HG03196 (cell line): ENCODE data around the gene MCRIP2.

Experiments used
- ATAC-seq: cut with Tn5 transposase; IDR thresholded peaks from one replicate; pipeline ENCODE4 v1.9.1; 2021; ENCODE audit not compliant: unreplicated experiment

Gene MCRIP2

DNA sequence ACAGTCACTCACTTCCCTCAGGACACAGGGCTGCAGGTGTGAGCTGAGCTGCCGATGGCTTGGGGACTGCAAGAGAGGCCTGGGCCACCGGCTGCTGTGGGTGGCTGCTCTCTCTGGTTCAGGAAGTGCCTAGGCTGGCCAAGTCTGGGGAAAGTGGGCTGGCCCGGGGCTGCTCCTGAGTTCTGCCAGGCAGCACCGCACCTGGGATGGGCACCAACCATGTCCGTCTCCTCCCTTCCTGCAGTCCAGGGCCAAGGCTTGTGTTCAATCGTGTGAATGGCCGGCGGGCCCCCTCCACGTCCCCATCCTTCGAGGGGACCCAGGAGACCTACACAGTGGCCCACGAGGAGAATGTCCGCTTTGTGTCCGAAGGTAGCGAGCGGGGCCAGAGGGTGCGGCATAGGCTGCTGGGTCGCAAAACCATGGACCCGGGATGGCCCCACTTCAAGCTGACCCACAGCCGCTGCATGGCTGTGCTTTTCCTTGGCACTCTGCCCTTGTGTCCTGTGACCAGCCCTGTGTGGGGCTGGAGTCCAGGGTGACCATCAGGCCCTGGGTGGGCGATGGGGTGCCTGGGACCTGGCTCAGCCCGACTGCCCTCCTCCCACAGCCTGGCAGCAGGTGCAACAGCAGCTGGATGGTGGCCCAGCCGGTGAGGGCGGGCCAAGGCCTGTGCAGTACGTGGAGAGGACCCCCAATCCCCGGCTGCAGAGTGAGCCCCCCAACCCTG, 5.7 kb downstream of the MCRIP2 start:
- ATAC-seq: no peak

DNA sequence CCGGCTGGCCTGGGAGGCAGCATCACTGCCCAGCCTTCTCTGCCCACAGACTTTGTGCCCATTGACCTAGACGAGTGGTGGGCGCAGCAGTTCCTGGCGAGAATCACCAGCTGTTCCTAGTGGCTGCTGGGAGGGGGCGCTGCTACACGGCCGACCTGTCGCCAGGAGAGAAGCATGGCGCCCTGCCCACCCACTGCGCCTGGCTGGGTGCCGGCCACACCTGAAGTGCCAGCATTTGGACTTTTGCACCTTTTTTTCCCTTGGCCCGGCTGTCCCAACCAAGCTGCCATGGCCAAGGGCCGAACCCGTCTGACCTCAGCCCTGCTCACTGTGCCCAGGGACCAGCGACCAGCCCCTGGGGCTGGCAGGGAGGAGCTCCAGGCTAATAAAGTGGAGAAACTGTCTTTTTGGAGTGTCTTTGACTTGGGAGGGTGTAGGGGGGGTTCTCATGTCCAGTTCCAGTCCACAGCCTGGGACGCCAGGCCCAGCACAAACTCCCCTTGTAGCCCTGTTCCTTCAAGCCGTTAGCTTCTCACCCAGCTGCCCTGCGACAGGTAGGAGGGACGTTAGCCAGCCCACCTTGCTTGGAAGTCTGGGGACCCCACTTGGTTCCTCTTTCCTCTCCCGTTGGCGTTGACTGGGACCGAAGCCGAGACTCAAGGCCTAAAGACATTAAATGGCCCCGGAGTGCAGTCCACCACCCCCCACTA, 6.6 kb downstream of the MCRIP2 start:
- ATAC-seq: no peak

DNA sequence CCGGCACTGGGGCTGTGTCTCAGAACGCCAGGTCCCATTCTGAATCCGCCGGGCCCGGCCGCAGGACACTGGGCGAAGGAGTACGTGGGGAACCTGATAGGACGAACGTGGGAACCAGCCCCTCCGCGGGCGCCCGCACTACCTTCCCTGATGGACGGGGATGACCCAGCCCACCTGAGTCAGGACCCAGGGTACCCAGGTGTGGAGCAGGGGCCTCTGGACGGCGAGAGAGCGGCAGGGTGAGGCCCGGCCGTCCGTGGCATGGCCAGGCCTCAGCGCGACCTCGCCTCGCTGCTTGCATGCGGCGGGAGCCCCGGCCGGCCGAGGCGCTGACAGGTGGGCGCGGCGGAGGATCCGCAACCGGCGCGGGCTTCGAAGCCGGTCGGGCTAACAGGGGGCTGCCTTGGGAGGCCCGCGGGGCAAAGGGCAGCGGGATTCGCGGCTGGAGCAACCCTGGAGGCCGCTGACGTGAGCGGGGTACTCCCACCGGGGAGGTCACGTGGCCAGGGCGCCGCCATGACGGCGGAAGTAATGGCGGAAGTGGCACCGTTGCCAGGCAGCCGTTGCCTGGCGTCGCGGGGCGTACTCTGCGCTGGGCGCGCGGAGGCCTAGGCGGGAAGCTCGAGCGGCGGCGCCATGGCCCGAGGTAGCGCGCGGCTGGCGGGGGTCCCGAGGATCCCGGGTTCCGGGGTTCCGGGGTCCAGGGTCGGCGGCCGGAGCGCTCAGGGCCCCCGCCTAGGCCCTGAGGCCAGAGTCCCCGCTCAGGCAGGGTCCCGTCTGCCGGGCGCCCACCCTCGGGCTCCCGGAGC, 7.4 kb downstream of the MCRIP2 start, which contains the start of gene WDR90:
Gene WDR90 (plus strand): TSS at position 585 of the 809 bp plus-strand sequence. CDS start 52 bp downstream, at position 637.
- peak; percentile 58 for ATAC-seq

DNA sequence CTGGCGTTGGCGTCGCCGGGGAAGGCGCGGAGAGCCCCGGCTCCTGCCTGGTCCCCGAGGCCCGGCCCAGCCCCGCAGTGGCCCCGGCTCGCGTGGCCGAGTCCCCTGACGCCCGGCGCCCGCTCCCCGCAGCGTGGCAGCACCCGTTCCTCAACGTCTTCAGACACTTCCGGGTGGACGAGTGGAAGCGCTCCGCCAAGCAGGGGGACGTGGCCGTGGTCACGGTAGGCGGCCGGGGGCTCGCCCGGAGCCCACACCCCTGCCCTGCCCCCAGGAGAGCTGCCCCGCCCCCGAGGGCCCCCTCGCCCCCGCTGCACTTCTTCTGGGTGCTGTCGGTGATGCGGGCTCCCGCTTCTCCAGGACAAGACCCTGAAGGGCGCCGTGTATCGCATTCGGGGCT, 8.0 kb downstream of the MCRIP2 start:
- ATAC-seq: no peak

DNA sequence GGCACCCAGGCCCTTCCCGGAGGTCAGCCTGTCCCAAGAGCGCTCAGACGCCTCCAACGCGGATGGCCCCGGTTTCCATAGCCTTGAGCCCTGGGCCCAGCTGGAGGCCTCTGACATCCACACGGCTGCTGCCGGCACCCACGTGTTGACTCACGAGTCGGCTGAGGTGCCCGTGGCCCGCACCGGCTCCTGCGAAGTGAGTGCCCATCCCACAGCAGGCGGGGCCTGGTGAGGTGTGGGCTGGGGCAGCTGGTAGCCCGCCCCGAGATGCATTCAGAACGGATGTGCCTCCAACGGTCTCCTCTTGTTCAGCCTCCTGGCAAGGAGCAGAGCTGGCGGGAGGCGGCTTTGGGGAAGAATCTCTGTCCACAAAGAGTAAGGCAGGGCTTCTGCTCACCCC, 10.2 kb downstream of the MCRIP2 start:
- no peak for ATAC-seq

DNA sequence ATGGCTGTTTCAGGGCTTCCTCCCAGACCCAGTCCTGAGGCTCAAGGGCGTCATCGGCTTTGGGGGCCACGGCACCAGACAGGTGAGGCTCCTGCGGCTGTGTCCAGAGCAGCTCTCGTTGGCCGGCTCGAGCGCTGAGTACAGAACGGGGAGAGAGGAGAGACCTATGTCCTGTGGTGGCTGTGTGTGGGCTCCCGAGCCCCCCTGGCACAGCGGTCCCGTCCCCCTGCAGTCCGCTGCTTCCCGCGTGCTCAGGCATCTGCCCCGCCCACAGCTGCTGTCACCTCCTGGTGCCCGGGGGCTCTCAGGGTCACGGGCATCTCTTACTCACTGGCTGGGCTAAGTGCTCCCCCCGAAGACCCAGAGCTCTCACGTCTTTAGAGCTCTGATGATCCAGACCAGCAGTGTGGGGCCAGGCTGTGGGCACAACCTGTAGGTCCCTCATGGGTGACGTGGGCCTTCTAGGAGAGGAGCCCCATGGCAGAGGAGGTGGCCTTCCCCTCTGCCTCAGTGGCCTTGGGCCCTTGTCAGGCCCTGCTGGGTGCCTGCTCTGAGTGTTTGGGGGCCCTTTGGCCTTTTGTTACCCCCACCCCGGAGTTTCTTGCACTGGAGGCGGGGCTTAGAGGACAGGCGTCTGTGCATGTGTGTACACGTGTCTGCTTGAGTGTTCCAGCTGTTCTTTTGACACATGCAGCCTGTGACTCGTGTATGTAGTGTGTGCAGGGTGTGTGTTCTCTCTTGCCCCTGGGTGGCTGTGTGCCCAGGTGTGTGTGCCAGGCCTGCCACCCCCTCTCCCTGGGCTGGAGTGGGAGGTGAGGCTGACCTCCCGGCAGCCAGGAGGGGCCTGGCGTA, 11.1 kb downstream of the MCRIP2 start:
- ATAC-seq: no peak

DNA sequence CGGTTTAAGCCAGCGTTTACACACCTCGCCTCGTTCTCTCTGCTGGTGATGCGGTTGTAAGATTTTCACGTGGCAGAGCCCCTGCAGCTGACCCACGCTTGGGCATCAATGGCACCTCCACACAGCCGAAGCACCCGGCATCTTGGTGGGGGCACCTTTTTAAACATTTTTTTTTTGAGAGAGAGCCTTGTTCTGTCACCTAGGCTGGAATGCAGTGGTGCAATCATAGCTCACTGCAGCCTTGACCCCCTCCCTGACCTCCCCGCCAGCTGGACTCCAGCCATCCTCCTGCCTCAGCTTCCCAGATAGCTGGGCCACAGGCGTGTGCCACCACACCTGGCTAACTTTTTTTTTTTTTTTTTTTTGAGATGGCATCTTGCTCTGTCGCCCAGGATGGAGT, 12.4 kb downstream of the MCRIP2 start:
- ATAC-seq: no peak

DNA sequence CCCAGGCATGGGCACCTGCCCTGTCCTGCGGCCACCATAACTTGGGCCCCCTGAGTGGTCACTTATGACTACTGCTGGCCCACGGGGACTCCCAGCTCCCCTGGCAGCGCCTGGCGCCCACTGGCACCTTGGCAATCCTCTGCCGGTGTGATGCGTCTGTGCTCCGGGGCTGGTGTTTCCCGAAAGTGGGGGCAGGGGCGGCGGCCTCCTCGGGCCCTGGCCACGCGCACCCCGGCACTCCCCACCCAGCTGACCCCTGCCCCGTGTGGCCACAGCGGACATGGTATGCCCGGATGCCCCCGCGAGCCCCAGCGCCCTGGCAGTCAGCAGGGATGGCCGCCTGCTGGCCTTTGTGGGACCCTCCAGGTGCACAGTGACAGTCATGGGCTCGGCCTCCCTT, 15.9 kb downstream of the MCRIP2 start:
- ATAC-seq: no peak

DNA sequence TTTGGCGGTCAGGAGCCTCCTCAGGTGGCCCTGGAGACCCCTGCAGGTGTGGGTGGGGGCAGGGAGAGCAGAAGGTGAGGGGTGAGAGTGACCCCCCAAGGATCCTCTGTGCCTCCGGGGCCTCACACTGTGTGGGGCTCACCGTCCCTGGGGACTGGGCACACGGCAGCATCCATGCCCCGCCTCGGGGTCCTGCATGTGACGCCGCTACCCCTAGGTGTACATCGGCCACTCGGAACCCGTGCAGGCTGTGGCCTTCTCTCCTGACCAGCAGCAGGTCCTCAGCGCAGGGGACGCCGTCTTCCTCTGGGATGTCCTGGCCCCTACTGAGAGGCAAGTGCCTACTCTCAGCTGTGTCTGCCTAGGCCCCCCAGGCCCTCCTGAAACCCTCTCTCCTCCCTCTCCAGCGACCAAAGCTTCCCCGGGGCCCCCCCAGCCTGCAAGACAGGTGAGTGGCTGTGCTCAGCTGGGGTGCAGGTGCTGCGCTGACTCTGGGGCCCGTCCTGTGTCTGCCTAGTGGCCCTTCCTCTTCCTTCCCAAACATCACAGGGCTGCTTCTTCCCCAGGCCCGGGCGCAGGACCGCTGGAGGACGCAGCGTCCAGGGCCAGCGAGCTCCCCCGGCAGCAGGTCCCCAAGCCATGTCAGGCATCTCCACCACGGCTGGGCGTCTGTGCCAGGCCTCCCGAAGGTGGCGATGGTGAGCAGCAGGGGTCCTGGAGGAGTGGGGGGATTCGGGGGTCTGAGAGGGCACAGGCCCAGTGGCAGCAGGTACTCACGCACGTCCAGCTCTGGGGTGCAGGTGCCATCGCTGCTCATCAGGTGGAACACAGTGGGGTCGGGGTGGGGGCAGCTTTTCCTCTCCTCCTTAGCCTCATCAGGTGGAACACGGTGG, 17.3 kb downstream of the MCRIP2 start:
- ATAC-seq: no peak

DNA sequence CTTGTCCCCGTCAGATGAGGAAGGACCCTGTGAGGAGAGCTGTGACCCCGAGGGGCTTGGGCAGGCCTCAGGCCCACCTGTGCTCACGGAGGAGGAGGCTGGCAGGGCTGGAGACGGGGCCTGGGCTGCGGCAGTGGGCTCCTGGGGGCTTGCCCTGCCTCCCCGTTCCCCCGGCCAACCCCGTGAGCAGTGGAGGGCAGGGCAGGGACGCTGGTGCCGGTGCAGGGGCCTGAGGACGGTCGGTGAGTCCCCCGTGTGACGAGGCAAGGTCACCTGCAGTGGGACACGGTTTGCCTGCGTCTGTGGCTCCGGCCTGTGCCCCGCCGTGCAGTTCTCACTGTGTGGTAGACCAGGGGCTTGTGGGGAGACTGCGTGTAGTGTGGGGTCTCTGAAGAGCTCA, 18.0 kb downstream of the MCRIP2 start:
- no peak for ATAC-seq

DNA sequence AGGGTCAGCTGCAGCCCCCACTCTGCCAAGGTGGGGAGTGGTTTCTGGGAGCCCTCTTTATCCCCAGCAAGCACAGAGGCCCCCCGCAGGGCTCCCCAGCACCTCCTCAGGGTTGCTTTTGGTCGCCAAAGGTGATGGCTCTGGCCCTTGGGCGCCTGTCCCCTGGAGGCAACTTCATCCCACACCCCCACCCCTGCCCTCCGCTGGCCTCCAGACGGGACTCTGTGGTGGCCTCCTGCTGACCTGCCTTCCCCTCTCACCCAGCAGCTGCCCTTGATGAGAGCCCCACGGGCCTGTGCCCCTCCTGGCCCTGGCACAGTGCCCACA, 18.5 kb downstream of the MCRIP2 start:
- no peak for ATAC-seq

DNA sequence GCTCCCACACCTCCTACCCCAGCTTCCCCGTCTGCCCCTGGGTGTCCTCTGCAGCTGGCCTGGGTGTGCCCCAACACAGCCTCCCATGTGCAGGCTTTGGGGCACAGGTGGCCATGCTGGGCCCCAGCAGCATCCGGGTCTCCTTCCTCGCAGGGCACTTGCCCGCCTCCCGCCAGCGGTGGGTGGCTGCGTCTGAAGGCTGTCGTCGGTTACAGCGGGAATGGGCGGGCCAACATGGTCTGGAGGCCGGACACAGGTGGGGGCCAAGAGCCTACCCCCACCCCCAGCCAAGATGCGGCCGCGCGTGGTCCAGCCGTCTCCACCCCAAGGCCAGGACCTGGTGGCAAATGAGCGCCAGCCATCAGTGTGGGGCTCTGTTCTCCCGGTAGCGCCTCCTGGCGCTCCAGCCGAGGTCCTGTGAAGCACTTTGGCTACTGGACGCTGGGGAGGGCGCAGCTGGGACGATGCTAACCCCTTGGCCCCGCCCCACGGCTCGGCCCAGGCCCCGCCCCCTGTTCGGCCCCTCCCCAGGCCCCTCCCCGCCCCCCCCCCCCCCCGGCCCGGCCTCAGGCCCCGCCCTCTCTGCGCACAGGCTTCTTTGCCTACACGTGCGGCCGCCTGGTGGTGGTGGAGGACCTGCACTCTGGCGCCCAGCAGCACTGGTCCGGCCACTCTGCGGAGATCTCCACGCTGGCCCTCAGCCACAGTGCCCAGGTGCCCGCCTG, 19.0 kb downstream of the MCRIP2 start:
- peak; percentile 38 for ATAC-seq

DNA sequence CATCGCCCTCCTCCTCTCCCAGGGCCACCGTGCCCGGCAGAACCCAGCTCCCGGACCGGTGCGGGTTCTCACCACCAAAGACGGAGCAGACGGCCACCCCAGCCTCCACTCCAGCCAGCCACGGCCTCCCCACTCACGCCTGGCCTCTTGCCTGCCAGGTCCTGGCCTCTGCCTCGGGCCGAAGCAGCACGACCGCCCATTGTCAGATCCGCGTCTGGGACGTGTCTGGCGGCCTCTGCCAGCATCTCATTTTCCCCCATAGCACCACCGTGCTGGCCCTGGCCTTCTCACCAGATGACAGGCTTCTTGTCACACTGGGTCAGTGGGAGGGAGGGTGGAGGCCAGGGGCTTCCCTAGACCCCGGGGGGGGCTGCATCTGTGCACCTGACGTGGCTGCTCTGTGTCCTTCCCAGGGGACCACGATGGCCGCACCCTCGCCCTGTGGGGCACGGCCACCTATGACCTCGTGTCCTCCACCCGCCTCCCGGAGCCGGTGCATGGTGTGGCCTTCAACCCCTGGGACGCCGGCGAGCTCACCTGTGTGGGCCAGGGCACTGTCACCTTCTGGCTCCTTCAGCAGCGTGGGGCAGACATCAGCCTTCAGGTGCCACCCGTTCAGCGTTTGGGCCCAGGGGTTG, 19.7 kb downstream of the MCRIP2 start:
- peak; percentile 14 for ATAC-seq

DNA sequence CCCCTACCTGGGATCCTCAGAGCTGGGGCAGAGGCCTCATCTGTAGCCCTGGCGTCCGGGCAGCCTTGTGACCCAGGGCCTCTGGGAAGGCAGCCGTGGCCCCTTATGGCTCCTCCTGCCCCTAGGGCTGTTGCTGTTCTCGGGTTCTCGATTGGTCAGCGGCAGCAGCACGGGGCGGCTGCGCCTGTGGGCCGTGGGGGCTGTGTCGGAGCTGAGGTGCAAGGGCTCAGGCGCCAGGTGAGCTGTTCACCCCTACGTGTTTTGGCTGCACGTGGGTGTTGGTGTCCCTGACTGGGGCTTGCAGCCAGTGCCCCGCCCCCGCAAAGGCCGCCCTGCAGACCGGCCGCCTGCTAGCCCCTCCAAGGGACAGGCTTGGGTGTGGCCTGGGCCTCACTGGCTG, 20.5 kb downstream of the MCRIP2 start:
- no peak for ATAC-seq

DNA sequence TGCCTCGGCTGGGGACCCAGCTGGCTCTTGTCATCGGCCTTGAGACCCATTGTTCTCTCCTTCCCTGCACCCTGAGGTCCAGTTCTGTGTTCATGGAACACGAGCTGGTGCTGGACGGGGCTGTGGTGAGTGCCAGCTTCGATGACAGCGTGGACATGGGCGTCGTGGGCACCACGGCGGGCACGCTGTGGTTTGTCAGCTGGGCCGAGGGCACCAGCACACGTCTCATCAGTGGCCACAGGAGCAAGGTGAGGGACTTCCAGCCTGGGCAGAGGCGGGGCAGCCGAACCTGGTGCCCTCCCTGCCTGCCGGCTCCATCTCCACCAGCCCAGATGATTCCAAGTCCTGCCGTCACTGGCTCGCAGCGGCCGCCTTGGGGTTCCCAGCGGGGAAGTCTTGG, 21.0 kb downstream of the MCRIP2 start:
- no peak for ATAC-seq

DNA sequence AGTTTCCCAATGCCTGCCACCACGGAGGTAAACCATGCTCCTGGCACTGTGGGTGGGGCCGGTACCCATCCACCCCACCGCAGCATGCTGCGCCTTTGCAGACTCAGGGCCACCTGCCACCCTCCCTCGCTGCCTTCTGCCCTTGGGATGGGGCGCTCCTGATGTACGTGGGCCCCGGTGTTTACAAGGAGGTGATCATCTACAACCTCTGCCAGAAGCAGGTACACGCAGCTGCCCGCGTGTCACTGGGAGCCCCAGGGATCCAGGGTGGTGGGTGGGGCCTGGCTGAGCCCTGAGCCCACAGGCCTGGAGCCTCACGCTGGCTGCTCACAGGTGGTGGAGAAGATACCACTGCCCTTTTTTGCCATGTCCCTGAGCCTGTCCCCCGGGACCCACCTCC, 24.9 kb downstream of the MCRIP2 start:
- ATAC-seq: no peak

DNA sequence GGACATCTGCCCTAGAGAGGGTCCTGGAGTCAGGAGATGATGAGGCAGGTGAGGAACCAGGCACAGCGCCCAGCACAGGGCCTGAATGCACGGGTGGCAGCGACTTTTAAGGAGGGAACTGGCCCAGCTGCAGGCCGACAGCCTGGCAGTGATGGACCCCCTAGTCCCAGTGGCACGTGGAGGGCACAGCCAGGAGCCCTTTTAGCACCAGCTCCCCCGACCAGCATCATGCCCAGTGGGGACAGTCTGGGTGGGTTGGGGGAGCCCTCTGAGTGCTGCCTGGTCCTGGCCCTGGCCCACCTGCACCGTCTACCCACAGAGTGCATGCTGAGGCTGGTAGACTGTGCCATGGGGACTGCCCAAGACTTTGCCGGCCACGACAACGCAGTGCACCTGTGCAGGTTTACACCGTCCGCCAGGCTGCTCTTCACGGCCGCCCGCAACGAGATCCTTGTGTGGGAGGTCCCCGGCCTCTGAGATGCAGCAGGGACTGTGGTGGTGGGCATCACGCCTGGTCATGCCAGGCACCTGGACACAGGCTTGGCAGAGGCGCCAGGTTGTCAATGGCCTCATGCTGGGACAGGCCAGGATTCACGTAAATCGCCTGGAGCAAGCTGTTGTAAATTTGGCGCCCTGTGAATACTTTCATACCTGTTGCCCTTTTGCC, 25.6 kb downstream of the MCRIP2 start:
- no peak for ATAC-seq

DNA sequence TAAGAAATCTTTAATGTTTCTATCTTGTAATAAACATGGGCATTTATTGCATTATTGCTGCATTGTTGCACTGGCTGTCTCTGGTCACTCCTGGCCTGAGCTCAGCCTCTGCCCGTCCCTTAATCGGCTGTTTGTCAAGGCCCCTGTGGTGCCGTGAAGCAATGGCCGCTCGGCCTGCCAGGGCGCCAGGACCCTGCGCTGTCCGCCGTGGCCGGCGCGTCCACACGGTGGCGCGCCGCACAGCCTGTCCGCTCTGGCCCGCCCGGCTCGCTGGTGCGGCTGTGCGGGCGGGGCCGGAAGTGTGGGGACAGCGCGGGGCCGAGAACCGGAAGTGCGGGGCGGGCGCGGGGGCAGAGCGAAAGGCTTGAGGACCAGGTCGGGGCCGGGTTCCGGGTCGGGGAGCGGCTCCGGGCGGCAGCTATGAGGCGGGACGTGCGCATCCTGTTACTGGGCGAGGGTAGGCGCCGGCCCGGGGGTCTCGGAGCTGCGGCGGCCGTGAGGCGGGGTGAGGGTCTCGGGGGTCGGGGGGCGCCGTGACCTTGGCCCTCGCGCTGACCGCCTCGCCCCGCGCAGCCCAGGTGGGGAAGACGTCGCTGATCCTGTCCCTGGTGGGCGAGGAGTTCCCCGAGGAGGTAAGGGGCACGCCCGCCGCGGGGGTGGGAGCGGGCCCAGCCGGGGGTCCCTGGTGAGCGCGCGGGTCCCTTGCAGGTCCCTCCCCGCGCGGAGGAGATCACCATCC, 26.3 kb downstream of the MCRIP2 start, which contains the start of gene RHOT2:
Gene RHOT2 (plus strand): TSS at position 353 of the 739 bp plus-strand sequence. CDS start 68 bp downstream, at position 421.
- ATAC-seq: peak; percentile 65
